Ishikawa (cell line): ENCODE data around the gene F11R.

Experiments
- CEBPB ChIP-seq: IDR thresholded peaks from 2 replicates; pipeline ENCODE4 v1.6.1; 2012
- CREB1 ChIP-seq: IDR thresholded peaks from 2 replicates; pipeline ENCODE4 v1.6.1; 2012; ENCODE audit warnings: low read depth
- EGR1 ChIP-seq: IDR thresholded peaks from 2 replicates; pipeline ENCODE4 v1.6.1; 2012
- EP300 ChIP-seq: IDR thresholded peaks from 2 replicates; pipeline ENCODE4 v1.6.1; 2012; ENCODE audit warnings: borderline replicate concordance
- FOXM1 ChIP-seq: IDR thresholded peaks from 2 replicates; pipeline ENCODE4 v1.6.1; 2012; ENCODE audit warnings: low read depth, borderline replicate concordance
- MAX ChIP-seq: IDR thresholded peaks from 2 replicates; pipeline ENCODE4 v1.6.1; 2012
- NFIC ChIP-seq: IDR thresholded peaks from 2 replicates; pipeline ENCODE4 v1.6.1; 2012
- RAD21 ChIP-seq: IDR thresholded peaks from 2 replicates; pipeline ENCODE4 v1.6.1; 2012; ENCODE audit warnings: low read depth
- REST ChIP-seq: IDR thresholded peaks from 2 replicates; pipeline ENCODE4 v1.6.1; 2012; ENCODE audit warnings: low read depth, mild to moderate bottlenecking
- TAF1 ChIP-seq: IDR thresholded peaks from 2 replicates; pipeline ENCODE4 v1.6.1; 2012; ENCODE audit warnings: low read depth, mild to moderate bottlenecking
- TCF12 ChIP-seq: IDR thresholded peaks from 2 replicates; pipeline ENCODE4 v1.6.1; 2012; ENCODE audit warnings: low read depth
- TEAD4 ChIP-seq: IDR thresholded peaks from 2 replicates; pipeline ENCODE4 v1.6.1; 2012
- USF1 ChIP-seq: IDR thresholded peaks from 2 replicates; pipeline ENCODE4 v1.6.1; 2012
- YY1 ChIP-seq: IDR thresholded peaks from 2 replicates; pipeline ENCODE4 v1.6.1; 2012; ENCODE audit warnings: low read depth
- ZBTB7A ChIP-seq: IDR thresholded peaks from 2 replicates; pipeline ENCODE4 v1.6.1; 2012; ENCODE audit warnings: low read depth

The F11R gene

GRCh38 chr1:161018631-161018930 is 2.4 kb downstream of the F11R start:
- no peak for TF ChIP-seq CREB1
- no peak for TF ChIP-seq CEBPB
- TF ChIP-seq MAX: no peak
- TF ChIP-seq TCF12: no peak
- no peak for TF ChIP-seq TAF1
- TF ChIP-seq ZBTB7A: no peak
- no peak for TF ChIP-seq EGR1
- TF ChIP-seq TEAD4: no peak

GRCh38 chr1:161017756-161018630 is 3.0 kb downstream of the F11R start:
- no peak for TF ChIP-seq TEAD4
- TF ChIP-seq EP300: no peak
- TF ChIP-seq RAD21: no peak
- TF ChIP-seq EGR1: no peak
- TF ChIP-seq CREB1: no peak
- TF ChIP-seq ZBTB7A: no peak
- TF ChIP-seq TCF12: no peak
- TF ChIP-seq CEBPB: no peak
- no peak for TF ChIP-seq TAF1
- TF ChIP-seq USF1: no peak
- no peak for TF ChIP-seq YY1
- TF ChIP-seq FOXM1: no peak
- no peak for TF ChIP-seq REST
- no peak for TF ChIP-seq NFIC
- TF ChIP-seq MAX: no peak

- TF ChIP-seq CEBPB (0 out of 2 replicates have a peak, but pooled peaks have one; percentile 31), FOXM1 (no peak), TCF12 (0 out of 2 replicates have a peak, but pooled peaks have one; percentile 20)
These were observed 7.3 kb downstream of the F11R start for GRCh38 chr1:161013488-161014230.

GRCh38 chr1:161013131-161013487 is 7.8 kb downstream of the F11R start:
- TF ChIP-seq YY1 (no peak), TCF12 (no peak), MAX (no peak), EP300 (no peak), NFIC (no peak), CEBPB (no peak), REST (no peak), CREB1 (no peak), TEAD4 (no peak), FOXM1 (no peak), RAD21 (no peak), EGR1 (no peak), ZBTB7A (no peak), TAF1 (no peak), USF1 (no peak)

- TF ChIP-seq FOXM1 (no peak), CEBPB (no peak), USF1 (no peak), RAD21 (no peak), NFIC (no peak), REST (no peak), CREB1 (no peak)
These were observed 8.5 kb downstream of the F11R start for GRCh38 chr1:161012420-161012819.
